SU-DHL-6 (cell line): ENCODE results near the gene LAD1.

Source experiments
- CTCF ChIP-seq: fragments of 200-600 bp; sonication (generic); IDR thresholded peaks from one replicate; pipeline ENCODE4 v1.5.1; 2017; ENCODE audit warnings: antibody characterized with exemption, mild to moderate bottlenecking, low read length, moderate library complexity; ENCODE audit not compliant: insufficient read depth, poor library complexity, severe bottlenecking
- EZH2phosphoT487 ChIP-seq: fragments of 200-600 bp; sonication (generic), shearing (Covaris generic); conservative IDR thresholded peaks from 2 replicates; pipeline ENCODE4 v1.6.1; 2018; ENCODE audit warnings: mild to moderate bottlenecking, antibody characterized with exemption, low read length, moderate library complexity, mixed read lengths

DNA sequence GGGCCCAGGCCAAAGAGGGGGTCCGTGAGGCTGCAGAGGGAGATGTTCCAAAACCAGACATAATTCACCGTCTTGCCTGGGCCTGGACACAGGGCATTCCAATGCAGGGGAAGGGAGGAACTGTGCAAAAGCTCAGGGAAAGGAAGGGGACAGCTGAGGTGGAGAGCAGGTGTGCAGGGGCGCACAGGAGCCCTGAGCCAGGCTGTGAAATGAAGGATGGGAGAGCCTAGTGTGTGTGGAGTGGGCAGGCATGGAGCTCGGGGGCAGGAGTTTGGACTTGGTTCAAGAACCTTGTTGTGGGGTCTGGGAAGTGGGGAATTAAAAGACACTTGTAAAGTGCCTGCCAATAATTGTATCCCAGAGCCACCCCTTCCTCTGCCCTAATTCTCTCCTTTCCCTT, 20.1 kb upstream of the LAD1 start:
- TF ChIP-seq CTCF: no peak
- TF ChIP-seq EZH2phosphoT487: no peak
